ENCODE results near the gene SCFD2.

DNA sequence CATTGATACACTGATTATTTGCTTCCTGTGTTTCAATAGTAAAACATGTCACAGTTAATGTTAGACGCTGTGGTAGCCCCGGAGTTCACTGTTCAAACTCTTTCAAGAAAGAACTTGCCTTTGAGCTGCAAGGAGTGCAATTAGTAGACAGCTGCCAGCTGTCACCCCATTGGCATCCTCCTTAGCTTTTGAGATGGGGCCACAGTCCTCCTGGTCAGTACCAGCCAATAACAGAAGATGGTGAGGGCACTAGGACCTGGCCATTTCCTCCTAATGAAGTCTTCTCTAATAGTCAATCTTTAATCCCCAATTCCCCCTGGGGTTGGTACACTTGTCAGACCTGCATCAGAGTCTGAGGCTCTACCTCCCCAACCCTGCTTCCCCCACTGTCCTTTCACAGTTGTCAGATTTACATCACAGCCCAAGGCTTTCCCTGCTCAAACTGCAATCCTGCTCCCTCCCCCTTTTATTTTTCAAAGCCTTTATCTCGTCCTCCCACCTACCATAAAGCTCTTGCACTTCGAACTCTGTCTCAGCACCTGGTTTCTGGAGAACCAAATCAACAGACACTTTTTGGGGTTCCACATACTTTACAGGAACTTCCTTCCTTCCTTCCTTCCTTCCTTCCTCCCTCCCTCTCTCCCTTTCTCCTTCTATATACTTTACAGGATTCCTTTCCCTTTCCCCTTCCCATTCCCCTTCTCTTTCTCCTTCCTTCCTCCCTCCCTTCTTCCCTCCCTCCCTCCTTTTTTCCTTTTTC lies 321.8 kb downstream of the SCFD2 start:
- TF ChIP-seq, protein P1, sequence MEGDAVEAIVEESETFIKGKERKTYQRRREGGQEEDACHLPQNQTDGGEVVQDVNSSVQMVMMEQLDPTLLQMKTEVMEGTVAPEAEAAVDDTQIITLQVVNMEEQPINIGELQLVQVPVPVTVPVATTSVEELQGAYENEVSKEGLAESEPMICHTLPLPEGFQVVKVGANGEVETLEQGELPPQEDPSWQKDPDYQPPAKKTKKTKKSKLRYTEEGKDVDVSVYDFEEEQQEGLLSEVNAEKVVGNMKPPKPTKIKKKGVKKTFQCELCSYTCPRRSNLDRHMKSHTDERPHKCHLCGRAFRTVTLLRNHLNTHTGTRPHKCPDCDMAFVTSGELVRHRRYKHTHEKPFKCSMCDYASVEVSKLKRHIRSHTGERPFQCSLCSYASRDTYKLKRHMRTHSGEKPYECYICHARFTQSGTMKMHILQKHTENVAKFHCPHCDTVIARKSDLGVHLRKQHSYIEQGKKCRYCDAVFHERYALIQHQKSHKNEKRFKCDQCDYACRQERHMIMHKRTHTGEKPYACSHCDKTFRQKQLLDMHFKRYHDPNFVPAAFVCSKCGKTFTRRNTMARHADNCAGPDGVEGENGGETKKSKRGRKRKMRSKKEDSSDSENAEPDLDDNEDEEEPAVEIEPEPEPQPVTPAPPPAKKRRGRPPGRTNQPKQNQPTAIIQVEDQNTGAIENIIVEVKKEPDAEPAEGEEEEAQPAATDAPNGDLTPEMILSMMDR (IDR thresholded peaks at IDR 0.05) = no peak
- TF ChIP-seq POLR2A (IDR thresholded peaks at IDR 0.05) (no peak), POLR2AphosphoS5 (IDR thresholded peaks at IDR 0.05) (no peak), EP300 (IDR thresholded peaks at IDR 0.05; ENCODE audit: low read depth) (no peak)
